ENCODE measurements around the gene LYSMD4. TPM values are rescaled to one million over a fixed set of nuclear protein-coding genes. Genes with fewer than 3 reads are reported as not detected.

Gene LYSMD4
- total and polyA plus RNA-seq, 2 of the 8 experiments (the other 6 are each of a cell fraction or from before 2014, with no cell fraction given): 7.5 to 17.5 TPM

- H4K5ac ChIP-seq (ENCODE audit: insufficient read length, low read depth, low read length): no peak overlapping the region
- peak overlapping the region in 2 of 4 experiments; percentile 45 to 58; a peak in 3 of 7 replicates for H3K9ac ChIP-seq (replicated peaks in 1 of 4; ENCODE audit: extremely low read depth in 1 of 4, low read depth in 3 of 4, low read length in 3 of 4)
- DNase-seq (ENCODE audit: low read depth in 1 of 2, low spot score in 2 of 2) (no peak), FAIRE-seq (no peak)
- H2BK5ac ChIP-seq (ENCODE audit: low read depth, low read length): no peak overlapping the region
- 3% methylated on average over 31 of the region's 46 CpGs; no CpG with 5 or more reads in 1 of the 2 experiments for WGBS, 2 experiments (ENCODE audit: extremely low coverage in 1 of 2, insufficient coverage in 1 of 2, insufficient read length in 1 of 2, insufficient replicate concordance in 2 of 2, low coverage in 1 of 2, low lambda C conversion rate in 2 of 2, missing lambda C conversion rate in 1 of 2)
- no peak overlapping the region for H3K23ac ChIP-seq (ENCODE audit: insufficient read length)
- 0 out of 2 replicates have a peak, but pooled peaks cover 2% of the 10 kb centered on the region for H3K79me1 ChIP-seq (ENCODE audit: low read depth, low read length)
- peaks cover 2 to 23% (median 6%) of the 10 kb centered on the region in 4 experiments; a peak in 5 of 7 replicates for H3K4me1 ChIP-seq (replicated peaks in 1 of 4; ENCODE audit: control insufficient read depth in 3 of 4, insufficient read depth in 4 of 4, low read length in 3 of 4)
- H2BK15ac ChIP-seq (ENCODE audit: low read length): no peak overlapping the region
- peak overlapping the region; percentile 7 for H3K56ac ChIP-seq (replicated peaks; ENCODE audit: insufficient read length, low read depth, low read length)
- H3K36me3 ChIP-seq (ENCODE audit: control insufficient read depth in 2 of 4, insufficient read depth in 4 of 4, low read length in 3 of 4): peaks cover 0 to 6% (median 3%) of the 10 kb centered on the region in 4 experiments; a peak in 3 of 8 replicates
- peaks cover 0 to 10% (median 3%) of the 10 kb centered on the region in 4 experiments; a peak in 4 of 7 replicates for H3K27me3 ChIP-seq (replicated peaks in 1 of 4; ENCODE audit: control insufficient read depth in 3 of 4, extremely low read depth in 1 of 4, insufficient read depth in 3 of 4, low read length in 3 of 4)
- no peak overlapping the region for H2BK120ac ChIP-seq (replicated peaks; ENCODE audit: low read depth, low read length)
- H2BK12ac ChIP-seq (ENCODE audit: low read depth, low read length): no peak overlapping the region
- no peaks in the 10 kb centered on the region for H3K79me2 ChIP-seq (ENCODE audit: control insufficient read depth in 1 of 2, insufficient read depth in 2 of 2, low read length in 2 of 2)
- H4K8ac ChIP-seq (ENCODE audit: extremely low read depth, insufficient read depth, low read length): peak overlapping the region; percentile 12; the same call in 1 of the 2 replicates
- TF ChIP-seq HDAC2 (IDR thresholded peaks at IDR 0.05; ENCODE audit: borderline replicate concordance in 1 of 2, low read depth in 2 of 2, low read length in 2 of 2) (peak in 1 of 2 experiments; percentile 46; a peak in 1 of 4 replicates), E2F6 (IDR thresholded peaks at IDR 0.05) (peak; percentile 56), RBBP5 (IDR thresholded peaks at IDR 0.05; ENCODE audit: borderline replicate concordance, low read depth, low read length) (peak; percentile 49; the same call in 1 of the 2 replicates), PHF8 (conservative IDR thresholded peaks at IDR 0.05; ENCODE audit: low read depth, low read length) (peak; percentile 24; the same call in 1 of the 2 replicates), KDM1A (IDR thresholded peaks at IDR 0.05; ENCODE audit: borderline replicate concordance, low read length) (no peak), CHD2 (IDR thresholded peaks at IDR 0.05; ENCODE audit: low read length) (0 out of 2 replicates have a peak, but pooled peaks have one; percentile 29), KDM4A (IDR thresholded peaks at IDR 0.05; ENCODE audit: low read depth, low read length, severe bottlenecking) (peak; percentile 88), BRCA1 (IDR thresholded peaks at IDR 0.05; ENCODE audit: low read depth, low read length) (no peak), TCF12 (IDR thresholded peaks at IDR 0.05; ENCODE audit: low read depth, low read length) (no peak)
- CTCF ChIA-PET (ENCODE audit: partially characterized antibody): interaction anchor here (0.8 to 12.7 kb wide), 5 partner anchors 8 to 464 kb away, joined by 3 to 92 read pairs (median 5); no protein-coding TSS in a partner anchor
- H3K4ac ChIP-seq (replicated peaks; ENCODE audit: insufficient read length, low read depth, low read length): no peak overlapping the region
- no peak overlapping the region for H4K91ac ChIP-seq (replicated peaks; ENCODE audit: insufficient read length, low read length)
- no peak overlapping the region for H2AFZ ChIP-seq (ENCODE audit: low read length)
- no peak overlapping the region for H3K27ac ChIP-seq (ENCODE audit: low read depth, low read length)
- no peak overlapping the region for H3K14ac ChIP-seq (ENCODE audit: insufficient read length)
- H3K9me3 ChIP-seq (ENCODE audit: insufficient read depth in 2 of 2, low read depth in 1 of 2, low read length in 1 of 2): no peaks in the 10 kb centered on the region
- H4K20me1 ChIP-seq (replicated peaks in 1 of 2; ENCODE audit: control insufficient read depth in 1 of 2, insufficient read depth in 2 of 2, low read length in 2 of 2): peaks cover 0 to 3% of the 10 kb centered on the region in 2 experiments
- H2AK5ac ChIP-seq (ENCODE audit: low read depth, low read length): no peak overlapping the region
- H3K23me2 ChIP-seq (ENCODE audit: low read depth, low read length): peaks cover 8% of the 10 kb centered on the region; the same call in 1 of the 2 replicates
- H3K4me2 ChIP-seq (ENCODE audit: insufficient read depth in 1 of 2, low read depth in 2 of 2, low read length in 2 of 2): peak overlapping the region; percentile 79 to 87
- H3K18ac ChIP-seq (ENCODE audit: extremely low read depth, low read length): no peak overlapping the region; the same call in 1 of the 2 replicates
- peak overlapping the region; percentile 70 to 88 (median 75) for H3K4me3 ChIP-seq (ENCODE audit: extremely low read depth in 1 of 4, insufficient read depth in 2 of 4, low read depth in 3 of 4, low read length in 4 of 4)
- no peak overlapping the region for H2BK20ac ChIP-seq (ENCODE audit: low read length)
- POLR2A ChIA-PET (ENCODE audit: partially characterized antibody): interaction anchor here (0.7 to 2.5 kb wide), 6 partner anchors 8 to 451 kb away, joined by 3 to 11 read pairs (median 4); no protein-coding TSS in a partner anchor
These were observed 428 bp downstream of the LYSMD4 start for GRCh38 chr15:99732751-99733267.

Data from H1 (cell line).